Uterus (tissue), 2 donors: ENCODE data around the gene PIH1D1.

Source experiments
- CTCF ChIP-seq, 4 experiments: fragments of 200-600 bp in 2 of 4; fragments of 450-650 bp in 2 of 4; sonication (generic) in 2 of 4; IDR thresholded peaks; one replicate each; pipeline ENCODE4 v1.5.1; 2016 to 2019; ENCODE audit warnings: antibody characterized with exemption in 4 of 4, mild to moderate bottlenecking in 2 of 4, moderate library complexity in 1 of 4
- POLR2A ChIP-seq, 2 donors: fragments of 450-650 bp; IDR thresholded peaks; one replicate each; pipeline ENCODE4 v1.6.1; 2016; ENCODE audit warnings: antibody characterized with exemption in 2 of 2, mild to moderate bottlenecking in 1 of 2, moderate library complexity in 1 of 2

GRCh38 chr19:49451430-49452181 is at the start of gene PIH1D1:
- TF ChIP-seq CTCF (IDR thresholded peaks at IDR 0.05), result peak in 3 of 4 experiments; percentile 15 to 29 (median 26)
- peak; percentile 40 to 43 for TF ChIP-seq POLR2A (IDR thresholded peaks at IDR 0.05)
